Endothelial cell of umbilical vein (primary cell): Measurements from ENCODE around the gene HERC6.

Source experiments
- EZH2 ChIP-seq: IDR thresholded peaks from 2 replicates; pipeline ENCODE4 v1.6.1; 2012; ENCODE audit warnings: borderline replicate concordance, low read depth, mild to moderate bottlenecking, moderate library complexity, low read length, inconsistent platforms; ENCODE audit not compliant: severe bottlenecking
- FOS ChIP-seq: IDR thresholded peaks from 2 replicates; pipeline ENCODE4 v1.6.1; 2011; ENCODE audit warnings: mild to moderate bottlenecking, low read length, moderate library complexity, borderline replicate concordance; ENCODE audit not compliant: insufficient read depth
- JUN ChIP-seq: IDR thresholded peaks from 2 replicates; pipeline ENCODE4 v1.6.1; 2011; ENCODE audit warnings: borderline replicate concordance, low read depth; ENCODE audit not compliant: insufficient read length, insufficient read depth
- POLR2A ChIP-seq: IDR thresholded peaks from 2 replicates; pipeline ENCODE4 v1.6.1; 2012; ENCODE audit warnings: low read depth, mild to moderate bottlenecking, control low read depth, low read length
- POLR2AphosphoS5 ChIP-seq: IDR thresholded peaks from 2 replicates; pipeline ENCODE4 v1.6.1; 2012; ENCODE audit warnings: low read depth, mild to moderate bottlenecking, control low read depth, low read length, moderate library complexity; ENCODE audit not compliant: insufficient read depth
- TF ChIP-seq, protein P1 (sequence below), 2 donors: IDR thresholded peaks; 1 replicate in 1 of 2; 2 replicates in 1 of 2; pipeline ENCODE4 v1.5.1; 2011; ENCODE audit warnings: low read length in 2 of 2, mild to moderate bottlenecking in 2 of 2, moderate library complexity in 2 of 2, control low read depth in 1 of 2, inconsistent platforms in 1 of 2, low read depth in 1 of 2; ENCODE audit not compliant: insufficient read depth in 1 of 2; ENCODE audit errors: extremely low read depth in 1 of 2

DNA sequence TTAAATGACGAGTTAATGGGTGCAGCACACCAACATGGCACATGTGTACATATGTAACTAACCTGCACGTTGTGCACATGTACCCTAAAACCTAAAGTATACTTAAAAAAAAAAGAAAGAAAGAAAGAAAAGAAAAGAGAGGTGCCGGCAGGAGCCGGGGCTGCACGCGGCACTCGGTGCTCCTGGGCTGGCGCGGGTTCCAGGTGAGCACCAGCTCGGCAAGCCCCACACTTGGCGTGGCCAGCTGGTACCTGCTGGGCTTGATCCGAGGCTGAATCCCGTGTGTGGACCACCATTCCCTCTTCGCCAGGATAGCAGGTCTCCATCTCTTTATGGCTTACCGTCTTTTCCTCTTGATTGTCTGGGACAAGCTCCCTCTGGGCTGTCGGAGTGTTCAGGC lies 17.9 kb upstream of the HERC6 start:
- TF ChIP-seq, protein P1, sequence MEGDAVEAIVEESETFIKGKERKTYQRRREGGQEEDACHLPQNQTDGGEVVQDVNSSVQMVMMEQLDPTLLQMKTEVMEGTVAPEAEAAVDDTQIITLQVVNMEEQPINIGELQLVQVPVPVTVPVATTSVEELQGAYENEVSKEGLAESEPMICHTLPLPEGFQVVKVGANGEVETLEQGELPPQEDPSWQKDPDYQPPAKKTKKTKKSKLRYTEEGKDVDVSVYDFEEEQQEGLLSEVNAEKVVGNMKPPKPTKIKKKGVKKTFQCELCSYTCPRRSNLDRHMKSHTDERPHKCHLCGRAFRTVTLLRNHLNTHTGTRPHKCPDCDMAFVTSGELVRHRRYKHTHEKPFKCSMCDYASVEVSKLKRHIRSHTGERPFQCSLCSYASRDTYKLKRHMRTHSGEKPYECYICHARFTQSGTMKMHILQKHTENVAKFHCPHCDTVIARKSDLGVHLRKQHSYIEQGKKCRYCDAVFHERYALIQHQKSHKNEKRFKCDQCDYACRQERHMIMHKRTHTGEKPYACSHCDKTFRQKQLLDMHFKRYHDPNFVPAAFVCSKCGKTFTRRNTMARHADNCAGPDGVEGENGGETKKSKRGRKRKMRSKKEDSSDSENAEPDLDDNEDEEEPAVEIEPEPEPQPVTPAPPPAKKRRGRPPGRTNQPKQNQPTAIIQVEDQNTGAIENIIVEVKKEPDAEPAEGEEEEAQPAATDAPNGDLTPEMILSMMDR (IDR thresholded peaks at IDR 0.05; ENCODE audit: extremely low read depth in 1 of 2, insufficient read depth in 1 of 2, low read depth in 1 of 2, low read length in 2 of 2): no peak
- TF ChIP-seq POLR2AphosphoS5: no peak
- no peak for TF ChIP-seq POLR2A
- TF ChIP-seq EZH2: no peak
- TF ChIP-seq FOS: no peak
- TF ChIP-seq JUN: no peak
